ENCODE measurements around the gene SLC7A4.
"Not testable (repeated sequence)": the region's sequence is repeated elsewhere in the genome, so short reads cannot be mapped to it uniquely, and the experiment has no call there.

Gene SLC7A4, protein sequence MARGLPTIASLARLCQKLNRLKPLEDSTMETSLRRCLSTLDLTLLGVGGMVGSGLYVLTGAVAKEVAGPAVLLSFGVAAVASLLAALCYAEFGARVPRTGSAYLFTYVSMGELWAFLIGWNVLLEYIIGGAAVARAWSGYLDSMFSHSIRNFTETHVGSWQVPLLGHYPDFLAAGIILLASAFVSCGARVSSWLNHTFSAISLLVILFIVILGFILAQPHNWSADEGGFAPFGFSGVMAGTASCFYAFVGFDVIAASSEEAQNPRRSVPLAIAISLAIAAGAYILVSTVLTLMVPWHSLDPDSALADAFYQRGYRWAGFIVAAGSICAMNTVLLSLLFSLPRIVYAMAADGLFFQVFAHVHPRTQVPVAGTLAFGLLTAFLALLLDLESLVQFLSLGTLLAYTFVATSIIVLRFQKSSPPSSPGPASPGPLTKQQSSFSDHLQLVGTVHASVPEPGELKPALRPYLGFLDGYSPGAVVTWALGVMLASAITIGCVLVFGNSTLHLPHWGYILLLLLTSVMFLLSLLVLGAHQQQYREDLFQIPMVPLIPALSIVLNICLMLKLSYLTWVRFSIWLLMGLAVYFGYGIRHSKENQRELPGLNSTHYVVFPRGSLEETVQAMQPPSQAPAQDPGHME

GRCh38 chr22:21032037-21032867 lies at the start of gene SLC7A4:
Gene SLC7A4, minus strand, starts transcription at chr22:21032561. Its CDS starts 749 bp downstream, at chr22:21031812.
- no peak for DNase-seq

GRCh38 chr22:21080435-21081137 lies 48.2 kb upstream of the SLC7A4 start:
- DNase-seq: no peak

GRCh38 chr22:21079493-21079892 lies 47.1 kb upstream of the SLC7A4 start:
- no peak for DNase-seq

DNA sequence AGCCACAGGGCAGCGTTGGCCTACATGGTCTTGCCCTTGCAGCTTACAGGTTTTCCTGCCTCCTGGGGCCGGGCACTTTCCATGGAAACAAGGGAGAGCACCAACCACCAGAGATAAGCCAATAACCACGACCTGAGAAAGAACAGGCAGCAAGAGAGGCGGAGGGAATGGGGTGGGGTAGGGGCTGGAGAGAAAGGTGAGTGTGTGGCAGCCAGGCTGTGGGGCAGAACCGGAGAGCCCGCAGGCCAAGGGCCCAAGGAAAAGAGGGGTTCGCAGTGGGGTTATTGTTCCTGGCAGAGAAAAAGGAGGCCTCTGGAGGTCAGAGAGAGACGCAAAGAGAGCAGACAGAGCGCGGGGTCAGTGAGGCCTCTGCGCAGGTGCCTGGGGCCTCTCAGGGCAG lies 46.6 kb upstream of the SLC7A4 start:
- no peak for DNase-seq

- no peak for DNase-seq
Observed at GRCh38 chr22:21077884-21078508, 45.6 kb upstream of the SLC7A4 start.

- no peak for DNase-seq
Observed at GRCh38 chr22:21076912-21077625, 44.7 kb upstream of the SLC7A4 start.

GRCh38 chr22:21075516-21076138 lies 43.3 kb upstream of the SLC7A4 start:
- no peak for DNase-seq

GRCh38 chr22:21074102-21074715 lies 41.8 kb upstream of the SLC7A4 start:
- DNase-seq: peak; percentile 65

- no peak for DNase-seq
Observed at GRCh38 chr22:21073482-21073881, 41.1 kb upstream of the SLC7A4 start.

GRCh38 chr22:21073023-21073422 lies 40.7 kb upstream of the SLC7A4 start:
- DNase-seq: no peak

DNA sequence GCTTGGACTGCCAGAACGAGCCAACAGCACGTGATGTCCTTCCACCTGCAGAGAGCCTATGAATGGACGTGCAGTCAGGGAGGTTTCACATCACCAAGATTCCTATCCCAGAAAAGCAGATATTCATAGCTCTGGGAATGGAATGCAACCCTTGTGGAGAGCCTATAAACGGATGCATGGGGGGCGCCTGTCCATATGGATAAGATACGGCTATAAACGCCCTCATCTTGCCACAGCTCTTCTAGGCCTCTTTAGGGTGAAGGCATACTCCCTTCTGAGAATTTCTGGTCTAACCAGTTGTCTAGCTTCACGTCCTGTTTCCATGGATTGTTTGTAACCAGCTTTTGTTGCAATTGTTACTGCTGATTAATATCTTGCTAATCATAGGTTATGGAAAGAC lies 39.4 kb upstream of the SLC7A4 start:
- DNase-seq: not testable (repeated sequence)

DNA sequence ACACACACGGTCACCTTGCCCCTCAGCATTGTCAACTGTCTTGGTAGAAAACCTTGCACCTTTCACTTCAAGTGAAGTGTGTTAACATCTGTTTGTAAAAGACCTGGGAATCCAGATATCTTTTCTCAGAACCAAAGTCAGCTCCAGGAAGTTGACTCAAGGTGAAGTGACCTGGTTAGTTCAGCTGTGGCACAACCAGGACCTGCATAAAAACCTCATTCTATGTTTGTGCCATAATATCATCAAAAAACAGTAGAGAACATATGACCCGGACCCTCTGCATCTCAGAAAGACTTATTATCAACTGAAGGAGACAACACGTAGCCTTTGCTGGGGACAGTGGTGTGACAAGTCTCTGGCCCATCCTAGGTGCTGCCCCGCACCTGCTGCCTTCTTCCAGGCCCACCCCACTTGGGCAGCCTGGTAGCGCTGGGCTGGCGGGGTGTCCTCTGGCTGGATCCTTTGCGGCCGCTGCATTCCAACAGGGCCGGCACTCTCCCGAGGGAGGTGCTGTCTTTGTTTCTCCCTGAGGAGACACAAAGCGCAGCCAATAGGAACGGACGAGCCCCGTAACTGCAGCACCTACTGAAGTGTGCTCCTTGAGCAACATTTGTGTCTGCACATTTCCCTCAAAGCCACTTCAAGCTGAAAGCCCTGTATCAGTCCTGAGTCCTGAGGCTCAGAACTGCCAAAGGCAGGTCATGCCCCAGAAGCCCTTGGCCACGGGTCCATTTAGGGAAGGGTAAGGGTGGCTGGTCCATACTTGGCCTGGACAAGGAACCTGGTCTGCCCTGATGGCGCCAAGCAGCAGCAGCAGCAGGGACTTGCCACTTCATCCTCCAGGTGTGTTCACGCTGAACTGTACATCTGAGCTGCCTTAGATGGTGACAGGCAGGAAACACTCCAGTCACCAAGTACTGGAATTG lies 38.6 kb upstream of the SLC7A4 start:
- DNase-seq: no peak

- DNase-seq: no peak
Observed at GRCh38 chr22:21069375-21069774, 37.0 kb upstream of the SLC7A4 start.

- DNase-seq: no peak
Observed at GRCh38 chr22:21068681-21069276, 36.4 kb upstream of the SLC7A4 start.

DNA sequence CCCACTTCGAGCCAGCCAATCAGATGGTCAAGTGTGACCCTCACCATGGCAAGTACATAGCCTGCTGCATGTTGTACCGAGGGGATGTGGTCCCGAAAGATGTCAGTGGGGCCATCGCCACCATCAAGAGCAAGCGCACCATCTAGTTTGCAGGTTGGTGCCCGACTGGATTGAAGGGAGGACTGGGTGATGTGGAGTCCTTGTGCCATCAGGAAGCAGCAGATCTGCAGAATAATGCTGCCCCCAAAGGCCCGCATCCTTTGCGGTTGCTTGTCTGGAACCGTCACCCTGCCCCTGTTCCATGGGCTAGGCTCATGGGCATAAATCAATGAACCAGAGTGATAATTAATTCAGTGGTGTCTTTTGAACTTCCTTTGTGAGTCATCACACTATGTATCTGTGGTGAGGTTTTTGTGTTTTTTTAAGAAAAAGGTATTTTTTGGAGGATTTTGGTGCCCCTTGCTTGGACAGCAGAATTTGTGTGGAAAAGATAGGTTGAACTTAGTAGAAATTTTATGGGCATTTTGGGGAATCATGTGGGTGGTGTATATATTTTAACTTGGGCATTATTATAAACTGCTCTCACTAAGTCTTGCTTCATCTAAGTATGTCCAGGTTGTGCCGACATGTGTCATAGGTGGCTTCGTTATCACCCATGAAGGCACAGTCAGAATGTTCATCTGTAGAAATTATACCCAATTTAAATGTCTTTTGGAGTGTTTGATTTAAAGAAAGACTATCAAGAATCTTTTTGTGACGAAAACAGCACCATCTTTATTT lies 35.7 kb upstream of the SLC7A4 start:
- no peak for DNase-seq

- no peak for DNase-seq
Observed at GRCh38 chr22:21067075-21067900, 34.9 kb upstream of the SLC7A4 start.

Data from fibroblast of skin of right quadriceps (primary cell).